ENCODE data around the gene OVCH1.
"Not testable (repeated sequence)": the region's sequence is repeated elsewhere in the genome, so short reads cannot be mapped to it uniquely, and the experiment has no call there.

OVCH1 gene

GRCh38 chr12:29492891-29493290, 4.6 kb downstream of the OVCH1 start:
- no peak for DNase-seq (ENCODE audit: low spot score)

GRCh38 chr12:29486972-29487371, 10.5 kb downstream of the OVCH1 start:
- DNase-seq (ENCODE audit: low spot score), result no peak

- no peak for DNase-seq (ENCODE audit: low spot score)
Measured at GRCh38 chr12:29463198-29463597, 34.3 kb downstream of the OVCH1 start.

- DNase-seq (ENCODE audit: low spot score), result no peak
Measured at GRCh38 chr12:29460082-29460481, 37.4 kb downstream of the OVCH1 start.

- DNase-seq (ENCODE audit: low spot score), result no peak
Measured at GRCh38 chr12:29455087-29455486, 42.4 kb downstream of the OVCH1 start.

GRCh38 chr12:29451888-29452287, 45.6 kb downstream of the OVCH1 start:
- no peak for DNase-seq (ENCODE audit: low spot score)

GRCh38 chr12:29448157-29448556, 49.3 kb downstream of the OVCH1 start:
- no peak for DNase-seq (ENCODE audit: low spot score)

GRCh38 chr12:29447285-29447975, 50.1 kb downstream of the OVCH1 start:
- DNase-seq (ENCODE audit: low spot score), result no peak

GRCh38 chr12:29439506-29439905, 58.0 kb downstream of the OVCH1 start:
- DNase-seq (ENCODE audit: low spot score), result no peak

- DNase-seq (ENCODE audit: low spot score), result no peak
Measured at GRCh38 chr12:29438752-29439408, 58.6 kb downstream of the OVCH1 start.

GRCh38 chr12:29437575-29437974, 59.9 kb downstream of the OVCH1 start:
- DNase-seq (ENCODE audit: low spot score), result no peak

- not testable (repeated sequence) for DNase-seq (ENCODE audit: low spot score)
Measured at GRCh38 chr12:29436815-29437214, 60.7 kb downstream of the OVCH1 start.

GRCh38 chr12:29431513-29431912, 66.0 kb downstream of the OVCH1 start:
- DNase-seq (ENCODE audit: low spot score), result no peak

GRCh38 chr12:29430716-29431044, 66.8 kb downstream of the OVCH1 start:
- no peak for DNase-seq (ENCODE audit: low spot score)

GRCh38 chr12:29429999-29430715, 67.3 kb downstream of the OVCH1 start:
- no peak for DNase-seq (ENCODE audit: low spot score)

- no peak for DNase-seq (ENCODE audit: low spot score)
Measured at GRCh38 chr12:29428633-29429032, 68.9 kb downstream of the OVCH1 start.

GRCh38 chr12:29427964-29428363, 69.5 kb downstream of the OVCH1 start:
- DNase-seq (ENCODE audit: low spot score), result peak; percentile 24

GRCh38 chr12:29426498-29426897, 71.0 kb downstream of the OVCH1 start:
- DNase-seq (ENCODE audit: low spot score), result no peak

- no peak for DNase-seq (ENCODE audit: low spot score)
Measured at GRCh38 chr12:29425722-29426121, 71.8 kb downstream of the OVCH1 start.

- DNase-seq (ENCODE audit: low spot score), result no peak
Measured at GRCh38 chr12:29416748-29417147, 80.7 kb downstream of the OVCH1 start.

GRCh38 chr12:29415111-29415510, 82.4 kb downstream of the OVCH1 start:
- no peak for DNase-seq (ENCODE audit: low spot score)

GRCh38 chr12:29414368-29414767, 83.1 kb downstream of the OVCH1 start:
- DNase-seq (ENCODE audit: low spot score), result no peak

GRCh38 chr12:29405561-29405960, 91.9 kb downstream of the OVCH1 start:
- no peak for DNase-seq (ENCODE audit: low spot score)
